ENCODE measurements around the gene NSUN5. TPM values are rescaled to one million over a fixed set of nuclear protein-coding genes. Genes with fewer than 3 reads are reported as not detected.
"Not testable (repeated sequence)": the region's sequence is repeated elsewhere in the genome, so short reads cannot be mapped to it uniquely, and the experiment has no call there.

The NSUN5 gene
- total RNA-seq, 4 donors from 2014 or later = 18.2 to 36.7 (median 19.1) TPM

- DNase-seq; H3K4me1 ChIP-seq; intact Hi-C loops (cut with DNase I); H3K36me3 ChIP-seq; H3K27me3 ChIP-seq; H3K27ac ChIP-seq; H3K4me3 ChIP-seq (replicated peaks in 1 of 3); H3K9me3 ChIP-seq: not testable (repeated sequence)
- WGBS, 2 donors = 80 to 81% methylated on average over 3 to 4 of the region's 4 CpGs
These were observed 40.8 kb downstream of the NSUN5 start for GRCh38 chr7:73267813-73268212.

DNA sequence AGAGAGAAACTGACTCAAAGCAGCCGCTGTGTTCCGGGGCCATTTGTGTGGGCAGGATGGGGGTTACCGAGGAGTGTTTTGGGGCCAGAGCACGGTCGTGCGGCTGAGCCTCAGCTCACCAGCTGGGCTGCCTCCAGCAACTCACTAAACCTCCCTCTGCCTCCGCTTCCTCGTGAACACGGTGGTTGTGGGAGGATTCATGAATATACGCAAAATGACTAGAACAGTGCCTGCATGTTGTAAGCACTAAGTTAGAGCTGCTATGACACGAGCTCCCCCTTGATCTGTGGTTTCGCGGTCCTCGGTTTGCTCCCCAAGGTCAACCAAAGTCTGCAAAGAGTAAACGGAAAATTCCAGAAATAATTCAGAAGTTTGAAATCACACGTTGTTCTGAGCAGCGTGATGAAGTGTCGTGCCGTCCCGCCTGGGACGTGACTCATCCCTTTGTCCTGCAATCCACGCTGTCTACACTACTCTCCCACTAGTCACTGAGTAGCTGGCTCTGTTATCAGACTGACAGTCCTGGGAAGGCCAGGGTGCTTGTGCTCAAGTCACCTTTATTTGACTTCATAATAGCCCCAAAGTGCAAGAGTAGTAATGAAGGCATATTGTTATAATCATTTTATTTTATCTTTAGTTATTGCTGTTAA lies 41.8 kb downstream of the NSUN5 start:
- DNase-seq; H3K27me3 ChIP-seq; H3K4me3 ChIP-seq (replicated peaks in 1 of 3); intact Hi-C loops (cut with DNase I); H3K9me3 ChIP-seq; H3K4me1 ChIP-seq; H3K27ac ChIP-seq; H3K36me3 ChIP-seq: not testable (repeated sequence)
- no CpG with 5 or more reads among the region's 22 CpGs for WGBS, 2 donors

- WGBS, 2 donors = no CpG with 5 or more reads among the region's 2 CpGs
- H3K9me3 ChIP-seq; H3K4me1 ChIP-seq; intact Hi-C loops (cut with DNase I); H3K27me3 ChIP-seq; H3K36me3 ChIP-seq; H3K4me3 ChIP-seq (replicated peaks in 1 of 3); H3K27ac ChIP-seq; DNase-seq: not testable (repeated sequence)
These were observed 46.2 kb downstream of the NSUN5 start for GRCh38 chr7:73262416-73262815.

Small RNA genes within 50 kb of the gene (small RNA-seq; reads per million reads assigned to genes)
- gene RNU6-1080P = not detected

Other genes starting within 250 kb of the NSUN5 start
- not detected for gene SPDYE9, start 222.8 kb downstream of the NSUN5 start, total RNA-seq
- gene TRIM50, start 19.3 kb upstream of the NSUN5 start, total RNA-seq = 1 to 10 TPM in 3 of 4 donors, not detected in 1; 1.0 to 1.7 (median 1.5) TPM
- under 1 TPM in 1 of 4 donors, not detected in 3; 0.27 TPM for gene FKBP6, start 19.3 kb upstream of the NSUN5 start, total RNA-seq
- gene FZD9, start 125.0 kb upstream of the NSUN5 start, total RNA-seq = 1 to 10 TPM; 1.2 to 4.6 (median 1.9) TPM
- gene BAZ1B, start 213.5 kb upstream of the NSUN5 start, total RNA-seq = 10 to 100 TPM; 52.8 to 69.0 (median 55.1) TPM
- 10 to 100 TPM; 52.5 to 83.1 (median 74.4) TPM for gene BCL7B, start 248.9 kb upstream of the NSUN5 start, total RNA-seq

All from thyroid gland (tissue), 4 donors.